Stimulated activated naive CD8-positive, alpha-beta T cell treated with anti-CD3 and anti-CD28 coated beads, Interleukin-15, Interleukin-2, amounts not matched to agents 100 ng/mL and 50 ng/mL, for 24 hours (primary cell): Measurements from ENCODE around the gene SLC38A2.
"Not testable (repeated sequence)": the region's sequence is repeated elsewhere in the genome, so short reads cannot be mapped to it uniquely, and the experiment has no call there.

Experiments used
- H3K27ac Mint-ChIP-seq: one replicate; pipeline ENCODE4 v1.8.0; 2021; ENCODE audit warnings: mild to moderate bottlenecking, mixed read lengths
- H3K27me3 Mint-ChIP-seq: one replicate; pipeline ENCODE4 v1.8.0; 2021; ENCODE audit warnings: mixed read lengths
- H3K36me3 Mint-ChIP-seq: one replicate; pipeline ENCODE4 v1.8.0; 2021; ENCODE audit warnings: low read depth, mixed read lengths
- H3K4me1 Mint-ChIP-seq: one replicate; pipeline ENCODE4 v1.8.0; 2021; ENCODE audit warnings: low read depth, mixed read lengths
- H3K4me3 Mint-ChIP-seq: one replicate; pipeline ENCODE4 v1.8.0; 2021; ENCODE audit warnings: mild to moderate bottlenecking, mixed read lengths
- H3K9me3 Mint-ChIP-seq: one replicate; pipeline ENCODE4 v1.8.0; 2021; ENCODE audit warnings: mixed read lengths

The SLC38A2 gene

DNA sequence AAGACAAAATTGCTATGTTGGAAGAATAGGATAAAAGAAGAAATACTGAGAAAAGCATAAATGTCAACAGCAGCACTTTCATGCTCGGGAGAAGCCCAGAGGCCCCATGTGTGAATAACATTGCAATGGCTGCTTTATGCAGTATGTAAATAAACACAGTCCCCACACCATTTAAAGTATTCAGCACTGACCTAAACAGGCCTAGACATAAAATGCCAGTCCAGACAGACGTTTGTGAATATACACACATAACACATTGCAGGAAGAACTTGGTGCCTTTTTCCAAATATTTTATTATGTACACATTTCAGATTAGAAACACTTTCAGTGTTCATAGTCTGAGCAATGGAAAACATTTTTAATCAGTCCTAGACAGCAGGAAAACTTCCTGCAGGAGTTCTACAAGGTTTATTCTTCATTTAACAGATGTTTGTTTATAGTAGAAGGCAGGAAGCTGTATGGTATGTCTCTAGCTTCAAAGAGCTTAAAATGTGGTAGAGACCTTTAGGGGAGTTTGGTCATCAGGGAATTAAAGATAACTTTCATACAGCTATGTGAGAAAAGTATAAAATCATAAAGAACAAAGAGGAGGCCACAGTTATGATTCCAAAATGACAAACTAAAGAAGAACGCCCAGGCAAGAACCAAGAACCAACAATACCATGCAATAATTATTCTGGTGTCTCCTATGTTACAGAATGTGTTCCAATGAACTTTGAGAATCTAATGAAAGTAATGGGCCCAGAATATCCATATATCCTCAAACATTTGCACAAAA is 30.6 kb upstream of the SLC38A2 start:
- H3K27ac Mint-ChIP-seq: no peak overlapping the region

DNA sequence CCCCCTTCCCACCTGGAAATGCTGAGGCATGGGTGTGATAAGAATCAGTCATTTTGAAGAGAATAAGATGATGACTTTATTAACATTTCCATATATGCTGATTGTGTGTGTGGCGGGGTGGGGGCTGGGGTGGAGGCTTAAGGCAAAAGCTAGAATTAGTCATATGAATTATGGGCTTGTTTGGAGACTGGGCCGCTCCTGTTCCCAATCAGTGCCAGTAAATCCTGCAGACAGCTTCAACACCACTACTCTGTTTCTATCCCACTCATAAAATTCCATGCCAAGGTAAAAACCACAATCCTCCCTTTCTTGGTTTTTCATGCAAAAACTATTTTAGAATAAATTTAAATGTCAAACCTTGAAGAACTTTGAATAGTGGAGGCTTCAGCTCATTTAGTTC is 29.9 kb upstream of the SLC38A2 start:
- Mint-ChIP-seq H3K4me1 (peaks cover 63% of the 10 kb centered on the region), H3K36me3 (no peaks in the 10 kb centered on the region), H3K4me3 (no peak overlapping the region), H3K9me3 (no peaks in the 10 kb centered on the region), H3K27me3 (no peaks in the 10 kb centered on the region), H3K27ac (no peak overlapping the region)

More for the DNA sequence above, 30.6 kb upstream of the SLC38A2 start:
- Mint-ChIP-seq H3K36me3 (no peaks in the 10 kb centered on the region), H3K27me3 (no peaks in the 10 kb centered on the region), H3K4me3 (no peak overlapping the region), H3K4me1 (peaks cover 70% of the 10 kb centered on the region), H3K9me3 (no peaks in the 10 kb centered on the region)

DNA sequence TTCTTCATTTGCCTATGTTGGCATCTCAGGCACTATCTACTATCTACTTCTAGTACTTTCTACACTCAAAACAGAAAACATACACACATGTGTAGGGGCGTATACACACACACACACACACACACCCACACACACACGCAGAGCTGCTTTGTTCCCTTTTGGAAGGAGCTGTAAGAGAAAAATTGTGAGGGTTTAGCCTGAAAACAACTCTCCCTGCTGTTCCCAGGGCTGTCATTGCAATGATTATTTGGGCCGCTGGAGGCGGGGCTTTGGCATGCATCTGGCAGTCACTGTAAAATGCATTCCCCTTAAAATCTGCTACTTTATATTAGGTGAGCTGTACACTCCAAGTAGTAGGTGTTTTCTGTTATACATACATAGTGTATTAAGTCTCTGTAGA is 29.1 kb upstream of the SLC38A2 start:
- H3K4me1 Mint-ChIP-seq: peaks cover 55% of the 10 kb centered on the region

DNA sequence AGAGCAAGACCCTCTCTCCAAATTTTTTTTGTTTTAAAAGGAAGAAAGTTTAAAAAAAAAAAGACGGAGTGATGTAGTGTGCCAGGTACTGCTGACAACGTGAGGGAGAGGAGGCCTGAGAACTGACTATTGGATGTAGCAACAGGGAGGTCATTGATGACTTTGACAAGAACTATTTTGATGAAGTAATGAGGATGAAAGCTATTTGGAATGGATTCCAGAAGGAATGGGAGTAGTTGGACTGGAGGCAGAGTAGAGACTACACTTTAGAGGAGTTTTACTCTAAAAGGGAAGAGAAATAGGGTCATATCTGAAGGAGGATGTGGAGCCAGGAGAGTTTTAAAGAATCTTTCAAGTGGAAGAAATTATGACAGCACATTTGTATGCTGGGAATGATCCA is 27.8 kb upstream of the SLC38A2 start:
- Mint-ChIP-seq H3K4me1 (peaks cover 50% of the 10 kb centered on the region), H3K4me3 (no peak overlapping the region), H3K9me3 (peaks cover 5% of the 10 kb centered on the region), H3K27me3 (no peaks in the 10 kb centered on the region), H3K27ac (no peak overlapping the region), H3K36me3 (no peaks in the 10 kb centered on the region)

More for the DNA sequence above, 29.1 kb upstream of the SLC38A2 start:
- no peak overlapping the region for H3K27ac Mint-ChIP-seq
- H3K9me3 Mint-ChIP-seq: peaks cover 3% of the 10 kb centered on the region
- H3K27me3 Mint-ChIP-seq: no peaks in the 10 kb centered on the region
- H3K36me3 Mint-ChIP-seq: no peaks in the 10 kb centered on the region
- H3K4me3 Mint-ChIP-seq: no peak overlapping the region

DNA sequence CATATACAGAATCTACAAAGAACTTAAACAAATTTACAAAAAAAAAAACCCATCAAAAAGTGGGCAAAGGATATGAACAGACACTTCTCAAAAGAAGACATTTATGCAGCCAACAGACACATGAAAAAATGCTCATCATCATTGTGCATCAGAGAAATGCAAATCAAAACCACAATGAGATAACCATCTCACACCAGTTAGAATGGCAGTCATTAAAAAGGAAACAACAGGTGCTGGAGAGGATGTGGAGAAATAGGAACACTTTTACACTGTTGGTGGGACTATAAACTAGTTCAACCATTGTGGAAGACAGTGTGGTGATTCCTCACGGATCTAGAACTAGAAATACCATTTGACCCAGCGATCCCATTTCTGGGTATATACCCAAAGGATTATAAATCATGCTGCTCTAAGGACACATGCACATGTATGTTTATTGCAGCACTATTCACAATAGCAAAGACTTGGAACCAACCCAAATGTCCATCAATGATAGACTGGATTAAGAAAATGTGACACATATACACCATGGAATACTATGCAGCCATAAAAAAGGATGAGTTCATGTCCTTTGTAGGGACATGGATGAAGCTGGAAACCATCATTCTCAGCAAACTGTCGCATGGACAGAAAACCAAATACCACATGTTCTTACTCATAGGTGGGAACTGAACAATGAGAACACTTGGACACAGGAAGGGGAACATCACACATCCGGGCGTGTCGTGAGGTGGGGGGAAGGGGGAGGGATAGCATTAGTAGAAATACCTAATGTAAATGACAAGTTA is 27.1 kb upstream of the SLC38A2 start:
- peak overlapping the region; percentile 5 for H3K27ac Mint-ChIP-seq

DNA sequence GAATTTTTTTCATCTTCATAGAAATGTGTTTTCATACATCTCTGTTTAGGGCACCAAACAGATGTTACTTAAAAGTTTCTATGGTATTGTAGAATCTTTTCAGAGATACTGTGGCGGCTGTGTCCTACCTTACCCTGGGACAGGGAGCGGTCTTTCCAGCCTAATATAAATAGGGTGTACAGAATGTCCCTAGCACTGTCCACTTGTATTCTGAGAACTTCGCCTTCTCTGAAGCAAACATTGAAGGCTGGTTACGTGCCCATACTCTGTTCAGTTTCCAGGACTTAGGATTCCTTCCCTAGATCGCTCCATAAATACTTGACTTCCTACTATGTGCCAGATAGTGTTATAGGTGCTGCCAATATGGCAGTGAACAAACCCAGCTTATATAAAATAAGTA is 24.3 kb upstream of the SLC38A2 start:
- peaks cover 8% of the 10 kb centered on the region for H3K36me3 Mint-ChIP-seq
- peaks cover 27% of the 10 kb centered on the region for H3K4me1 Mint-ChIP-seq
- peaks cover 5% of the 10 kb centered on the region for H3K9me3 Mint-ChIP-seq
- no peak overlapping the region for H3K4me3 Mint-ChIP-seq
- no peak overlapping the region for H3K27ac Mint-ChIP-seq
- H3K27me3 Mint-ChIP-seq: no peaks in the 10 kb centered on the region

More for the DNA sequence above, 27.1 kb upstream of the SLC38A2 start:
- not testable (repeated sequence) for H3K9me3 Mint-ChIP-seq, H3K27me3 Mint-ChIP-seq, H3K4me3 Mint-ChIP-seq, H3K36me3 Mint-ChIP-seq
- peaks cover 44% of the 10 kb centered on the region for H3K4me1 Mint-ChIP-seq

DNA sequence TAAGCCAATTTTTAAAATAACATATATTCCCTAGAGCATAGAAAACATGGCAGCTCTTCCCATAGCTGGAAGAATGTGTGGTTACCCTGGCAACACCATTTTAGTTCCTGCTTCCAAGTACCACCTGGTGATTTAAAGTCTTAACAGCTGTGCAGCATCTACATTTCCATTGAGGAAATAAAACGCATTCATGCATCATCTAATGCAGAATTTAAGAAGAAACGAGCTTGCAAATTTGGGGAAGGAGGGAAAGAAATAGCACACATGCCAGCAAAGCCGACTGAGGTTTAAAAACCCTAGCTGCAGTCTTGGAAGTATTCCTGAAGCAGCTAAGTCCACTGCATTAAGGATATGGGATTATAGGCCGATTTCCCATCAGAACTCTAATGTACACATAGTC is 22.8 kb upstream of the SLC38A2 start:
- Mint-ChIP-seq H3K27ac (no peak overlapping the region), H3K36me3 (peaks cover 18% of the 10 kb centered on the region), H3K4me1 (peaks cover 33% of the 10 kb centered on the region), H3K9me3 (peaks cover 5% of the 10 kb centered on the region), H3K27me3 (no peaks in the 10 kb centered on the region), H3K4me3 (no peak overlapping the region)

DNA sequence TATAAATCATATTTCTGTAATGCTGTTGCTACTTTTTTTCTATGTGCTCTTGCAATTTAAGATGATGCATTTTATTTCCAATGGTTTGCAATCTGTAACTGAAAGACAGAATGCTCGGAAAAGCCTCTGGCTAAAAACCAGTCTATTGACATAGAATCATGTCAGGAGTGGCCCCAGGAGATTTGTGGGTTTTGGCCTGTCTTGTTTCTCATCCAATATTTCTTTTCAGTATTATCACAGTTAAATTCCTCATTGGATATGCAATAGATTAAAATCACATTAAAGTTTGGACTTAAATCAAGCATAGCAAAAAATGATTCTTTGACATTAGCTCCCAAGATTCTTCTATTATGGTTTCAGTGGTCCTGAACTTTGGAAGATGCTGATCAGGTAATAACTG is 19.1 kb upstream of the SLC38A2 start:
- no peak overlapping the region for H3K4me3 Mint-ChIP-seq
- H3K27me3 Mint-ChIP-seq: no peaks in the 10 kb centered on the region
- H3K36me3 Mint-ChIP-seq: peaks cover 25% of the 10 kb centered on the region
- H3K27ac Mint-ChIP-seq: no peak overlapping the region
- peaks cover 53% of the 10 kb centered on the region for H3K4me1 Mint-ChIP-seq
- peaks cover 1% of the 10 kb centered on the region for H3K9me3 Mint-ChIP-seq

DNA sequence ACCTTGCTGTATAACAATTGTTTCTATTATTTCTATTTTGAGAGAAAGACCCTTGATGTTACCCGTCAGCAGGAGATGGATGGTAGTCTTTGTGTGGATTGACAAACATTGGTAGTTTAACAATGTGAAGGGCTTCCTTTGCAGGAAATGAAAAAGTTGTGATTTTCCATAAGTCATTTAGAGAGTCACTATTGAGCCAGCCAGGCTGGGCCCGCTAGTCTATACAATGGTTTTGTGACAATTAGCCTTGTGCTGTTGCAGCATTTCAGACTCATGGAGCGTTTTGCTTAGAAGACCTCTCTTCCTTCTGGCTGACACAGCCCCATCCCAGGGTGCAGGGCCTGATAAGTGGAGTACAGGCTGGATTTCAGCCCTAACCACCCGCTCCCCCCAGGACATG is 18.3 kb upstream of the SLC38A2 start:
- H3K4me3 Mint-ChIP-seq: peak overlapping the region; percentile 8
- peak overlapping the region; percentile 52 for H3K27ac Mint-ChIP-seq
- peaks cover 25% of the 10 kb centered on the region for H3K36me3 Mint-ChIP-seq
- peaks cover 59% of the 10 kb centered on the region for H3K4me1 Mint-ChIP-seq
- H3K27me3 Mint-ChIP-seq: no peaks in the 10 kb centered on the region
- H3K9me3 Mint-ChIP-seq: no peaks in the 10 kb centered on the region

DNA sequence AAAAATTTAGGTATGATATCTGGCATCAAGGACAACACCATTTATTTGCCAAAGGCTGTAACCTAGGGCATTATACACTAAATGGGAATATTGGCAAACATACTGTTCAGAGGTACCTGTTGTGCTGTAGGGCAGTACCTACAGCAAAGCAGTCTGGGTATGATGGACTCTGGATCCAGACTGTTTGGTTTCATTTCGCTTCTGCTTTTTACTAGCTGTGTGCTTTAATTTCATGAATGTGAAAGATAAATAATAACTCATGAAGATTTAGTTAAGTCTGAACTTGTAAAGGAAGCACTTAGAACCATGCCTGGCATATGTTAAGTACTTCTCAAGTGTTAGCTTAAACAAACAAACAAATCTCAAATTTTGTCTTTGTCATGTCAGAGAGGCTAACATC is 17.7 kb upstream of the SLC38A2 start:
- peaks cover 64% of the 10 kb centered on the region for H3K4me1 Mint-ChIP-seq
- H3K27me3 Mint-ChIP-seq: no peaks in the 10 kb centered on the region
- peaks cover 25% of the 10 kb centered on the region for H3K36me3 Mint-ChIP-seq
- peak overlapping the region; percentile 5 for H3K4me3 Mint-ChIP-seq
- no peaks in the 10 kb centered on the region for H3K9me3 Mint-ChIP-seq
- H3K27ac Mint-ChIP-seq: peak overlapping the region; percentile 52

DNA sequence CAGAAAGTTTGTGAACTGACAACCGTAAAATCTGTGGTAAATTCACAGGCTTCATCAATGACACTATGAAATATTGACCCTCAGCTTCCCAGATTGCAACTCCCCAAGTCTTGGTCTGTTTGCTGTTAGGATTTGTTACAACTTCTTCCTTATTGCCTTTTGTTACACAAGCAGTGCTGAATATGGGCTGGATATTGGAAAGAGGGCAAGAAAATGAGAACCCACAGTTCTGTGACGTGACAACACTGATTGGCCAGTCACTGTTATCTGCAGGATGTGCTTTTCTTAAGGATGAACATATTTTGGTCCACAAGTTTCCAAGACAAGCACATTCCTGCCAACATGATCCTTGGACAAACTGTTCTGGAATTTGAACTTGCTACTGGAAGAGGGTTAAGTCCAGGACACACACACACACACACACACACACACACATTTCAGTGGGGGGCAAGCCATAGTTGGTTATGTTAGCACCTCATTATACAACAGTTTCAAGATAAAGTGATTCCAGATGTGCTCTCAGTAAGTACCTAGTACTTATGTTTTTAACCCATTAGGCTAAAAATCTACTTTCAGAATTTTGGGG is 16.6 kb upstream of the SLC38A2 start:
- Mint-ChIP-seq H3K27ac (peak overlapping the region; percentile 81), H3K4me3 (peak overlapping the region; percentile 52), H3K4me1 (peaks cover 73% of the 10 kb centered on the region), H3K27me3 (no peaks in the 10 kb centered on the region), H3K9me3 (no peaks in the 10 kb centered on the region), H3K36me3 (peaks cover 18% of the 10 kb centered on the region)

DNA sequence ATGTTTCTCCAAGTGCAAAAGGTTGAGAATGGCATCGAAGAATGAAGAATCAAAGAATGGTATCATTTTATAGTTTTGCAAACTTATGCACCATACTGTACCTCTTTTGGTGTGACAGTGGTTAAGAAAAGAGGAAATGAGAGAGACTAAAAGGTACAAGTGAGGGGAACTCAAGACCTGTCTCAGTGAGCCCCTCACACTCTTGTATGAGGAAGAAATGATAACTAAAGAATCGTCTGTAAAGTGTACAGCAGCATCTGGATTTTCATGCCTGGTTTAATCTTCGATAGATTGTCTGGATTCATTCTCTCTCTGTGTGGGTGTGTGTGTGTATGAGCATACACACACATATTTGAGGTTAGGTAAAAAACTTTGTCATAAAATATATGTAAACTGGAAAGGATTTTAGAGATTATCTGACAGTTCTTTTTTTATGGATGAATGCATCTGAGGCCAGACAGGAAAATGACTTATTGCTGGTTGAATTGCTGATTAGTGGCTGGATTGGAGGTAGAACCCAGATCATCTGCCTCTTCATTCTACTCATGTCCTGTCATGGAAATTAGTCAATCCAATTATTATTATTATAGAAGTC is 16.0 kb upstream of the SLC38A2 start:
- H3K4me1 Mint-ChIP-seq: peaks cover 76% of the 10 kb centered on the region
- H3K27ac Mint-ChIP-seq: peak overlapping the region; percentile 85
- H3K4me3 Mint-ChIP-seq: peak overlapping the region; percentile 65
- no peaks in the 10 kb centered on the region for H3K27me3 Mint-ChIP-seq
- no peaks in the 10 kb centered on the region for H3K9me3 Mint-ChIP-seq
- H3K36me3 Mint-ChIP-seq: peaks cover 17% of the 10 kb centered on the region

DNA sequence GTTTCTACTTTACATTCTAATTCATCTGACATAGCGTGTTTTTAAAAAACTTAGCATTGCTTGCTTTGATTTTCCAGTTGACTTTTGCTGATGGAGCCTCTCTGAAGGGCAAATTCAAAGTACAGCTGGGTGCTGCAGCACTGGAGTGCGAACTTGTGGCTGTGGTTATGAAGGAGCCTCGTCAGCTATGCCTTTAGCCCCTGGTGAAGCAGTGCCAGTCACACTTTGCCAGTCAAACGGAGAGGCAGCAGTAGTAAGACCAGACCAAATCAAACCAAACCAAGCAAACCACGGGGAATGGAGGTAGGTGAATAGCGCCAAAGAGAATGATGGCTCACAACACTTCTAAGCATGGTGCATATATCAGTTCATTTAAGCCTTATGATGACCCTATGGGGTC is 15.1 kb upstream of the SLC38A2 start:
- no peaks in the 10 kb centered on the region for H3K9me3 Mint-ChIP-seq
- peaks cover 79% of the 10 kb centered on the region for H3K4me1 Mint-ChIP-seq
- H3K27ac Mint-ChIP-seq: peak overlapping the region; percentile 82
- H3K36me3 Mint-ChIP-seq: peaks cover 17% of the 10 kb centered on the region
- H3K4me3 Mint-ChIP-seq: peak overlapping the region; percentile 65
- H3K27me3 Mint-ChIP-seq: no peaks in the 10 kb centered on the region

DNA sequence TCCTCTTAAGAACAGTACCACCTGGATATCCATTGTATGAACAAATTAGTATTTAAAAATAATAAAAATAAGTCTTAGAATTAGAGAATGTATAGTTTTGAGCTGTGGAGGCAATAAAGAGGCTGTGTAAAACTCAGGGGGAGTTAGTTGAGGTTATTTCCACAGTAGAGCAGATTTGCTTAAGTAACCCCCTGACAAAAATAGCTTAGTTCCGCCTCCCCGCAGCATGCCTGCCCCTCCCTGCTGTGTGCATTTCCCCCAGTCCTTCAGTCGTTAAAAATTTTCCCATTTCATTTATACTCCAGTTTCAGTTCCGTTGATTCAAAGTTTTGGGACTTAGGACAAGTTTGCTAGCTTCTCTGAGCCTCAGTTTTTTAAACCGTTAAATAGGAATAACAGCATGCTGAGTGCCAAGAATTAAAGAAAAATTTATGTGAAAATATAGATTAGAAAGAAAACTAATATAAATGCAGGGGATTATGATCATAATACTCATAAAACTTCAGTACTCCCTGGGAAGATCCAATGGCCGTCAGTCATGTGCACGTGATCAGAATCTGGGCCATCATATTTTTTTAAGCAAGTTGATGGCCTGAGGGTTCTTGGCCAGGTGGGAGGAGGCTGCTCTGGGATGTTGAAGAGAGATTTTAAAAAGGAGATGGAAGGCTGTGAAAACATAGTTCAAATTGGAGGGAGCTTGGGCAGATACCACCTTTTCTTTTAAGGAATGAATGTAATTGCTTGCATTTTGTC is 14.5 kb upstream of the SLC38A2 start:
- peaks cover 79% of the 10 kb centered on the region for H3K4me1 Mint-ChIP-seq

More for the DNA sequence above, 14.5 kb upstream of the SLC38A2 start:
- Mint-ChIP-seq H3K27me3 (no peaks in the 10 kb centered on the region), H3K4me3 (peak overlapping the region; percentile 65), H3K27ac (peak overlapping the region; percentile 82), H3K9me3 (no peaks in the 10 kb centered on the region), H3K36me3 (peaks cover 17% of the 10 kb centered on the region)
